Ishikawa (cell line): ENCODE results near the gene RPS6KA2.

Experiments
- CEBPB ChIP-seq: IDR thresholded peaks from 2 replicates; pipeline ENCODE4 v1.6.1; 2012
- CREB1 ChIP-seq: IDR thresholded peaks from 2 replicates; pipeline ENCODE4 v1.6.1; 2012; ENCODE audit warnings: low read depth
- EGR1 ChIP-seq: IDR thresholded peaks from 2 replicates; pipeline ENCODE4 v1.6.1; 2012
- EP300 ChIP-seq: IDR thresholded peaks from 2 replicates; pipeline ENCODE4 v1.6.1; 2012; ENCODE audit warnings: borderline replicate concordance
- FOXM1 ChIP-seq: IDR thresholded peaks from 2 replicates; pipeline ENCODE4 v1.6.1; 2012; ENCODE audit warnings: low read depth, borderline replicate concordance
- MAX ChIP-seq: IDR thresholded peaks from 2 replicates; pipeline ENCODE4 v1.6.1; 2012
- NFIC ChIP-seq: IDR thresholded peaks from 2 replicates; pipeline ENCODE4 v1.6.1; 2012
- RAD21 ChIP-seq: IDR thresholded peaks from 2 replicates; pipeline ENCODE4 v1.6.1; 2012; ENCODE audit warnings: low read depth
- REST ChIP-seq: IDR thresholded peaks from 2 replicates; pipeline ENCODE4 v1.6.1; 2012; ENCODE audit warnings: low read depth, mild to moderate bottlenecking
- TAF1 ChIP-seq: IDR thresholded peaks from 2 replicates; pipeline ENCODE4 v1.6.1; 2012; ENCODE audit warnings: low read depth, mild to moderate bottlenecking
- TCF12 ChIP-seq: IDR thresholded peaks from 2 replicates; pipeline ENCODE4 v1.6.1; 2012; ENCODE audit warnings: low read depth
- TEAD4 ChIP-seq: IDR thresholded peaks from 2 replicates; pipeline ENCODE4 v1.6.1; 2012
- YY1 ChIP-seq: IDR thresholded peaks from 2 replicates; pipeline ENCODE4 v1.6.1; 2012; ENCODE audit warnings: low read depth
- ZBTB7A ChIP-seq: IDR thresholded peaks from 2 replicates; pipeline ENCODE4 v1.6.1; 2012; ENCODE audit warnings: low read depth
- TF ChIP-seq, protein P1 (sequence below): IDR thresholded peaks from 2 replicates; pipeline ENCODE4 v1.6.1; 2012

The RPS6KA2 gene

GRCh38 chr6:166592821-166593220 lies 34.2 kb downstream of the RPS6KA2 start:
- no peak for TF ChIP-seq YY1
- TF ChIP-seq FOXM1 = no peak
- TF ChIP-seq TEAD4 = no peak
- no peak for TF ChIP-seq REST

- TF ChIP-seq EGR1 = no peak
- TF ChIP-seq TCF12 = no peak
- no peak for TF ChIP-seq CEBPB
- TF ChIP-seq YY1 = no peak
- TF ChIP-seq EP300 = no peak
- TF ChIP-seq, protein P1, sequence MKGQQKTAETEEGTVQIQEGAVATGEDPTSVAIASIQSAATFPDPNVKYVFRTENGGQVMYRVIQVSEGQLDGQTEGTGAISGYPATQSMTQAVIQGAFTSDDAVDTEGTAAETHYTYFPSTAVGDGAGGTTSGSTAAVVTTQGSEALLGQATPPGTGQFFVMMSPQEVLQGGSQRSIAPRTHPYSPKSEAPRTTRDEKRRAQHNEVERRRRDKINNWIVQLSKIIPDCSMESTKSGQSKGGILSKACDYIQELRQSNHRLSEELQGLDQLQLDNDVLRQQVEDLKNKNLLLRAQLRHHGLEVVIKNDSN = no peak
- TF ChIP-seq TEAD4 = no peak
- no peak for TF ChIP-seq REST
- TF ChIP-seq CREB1 = no peak
- TF ChIP-seq NFIC = no peak
- TF ChIP-seq FOXM1 = no peak
- no peak for TF ChIP-seq ZBTB7A
- no peak for TF ChIP-seq TAF1
- no peak for TF ChIP-seq RAD21
- no peak for TF ChIP-seq MAX
Measured at GRCh38 chr6:166591961-166592520, 35.0 kb downstream of the RPS6KA2 start.

DNA sequence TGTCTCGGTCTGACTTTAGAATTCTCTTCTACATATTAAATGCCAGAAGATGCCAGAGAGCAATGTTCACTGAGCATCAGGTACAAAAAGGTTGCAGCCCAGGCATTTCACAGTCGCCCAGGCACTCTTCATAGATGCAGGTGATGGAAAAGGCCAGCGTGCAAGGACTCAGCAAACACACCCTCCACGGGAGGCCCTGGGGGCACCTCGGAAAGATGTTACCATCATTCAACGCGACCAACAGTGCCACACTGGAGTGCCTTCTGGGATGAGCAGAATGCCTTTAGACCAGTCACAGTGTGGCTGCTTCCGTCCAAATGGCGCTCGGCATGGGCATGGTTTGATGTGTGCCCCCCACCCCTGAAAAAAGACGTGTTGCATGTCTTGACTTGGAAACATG lies 36.0 kb downstream of the RPS6KA2 start:
- TF ChIP-seq TCF12 (no peak), TAF1 (no peak), RAD21 (no peak), ZBTB7A (no peak), MAX (no peak), FOXM1 (no peak), TEAD4 (no peak), YY1 (no peak), CREB1 (no peak), EP300 (no peak)
- TF ChIP-seq, protein P1 = no peak

DNA sequence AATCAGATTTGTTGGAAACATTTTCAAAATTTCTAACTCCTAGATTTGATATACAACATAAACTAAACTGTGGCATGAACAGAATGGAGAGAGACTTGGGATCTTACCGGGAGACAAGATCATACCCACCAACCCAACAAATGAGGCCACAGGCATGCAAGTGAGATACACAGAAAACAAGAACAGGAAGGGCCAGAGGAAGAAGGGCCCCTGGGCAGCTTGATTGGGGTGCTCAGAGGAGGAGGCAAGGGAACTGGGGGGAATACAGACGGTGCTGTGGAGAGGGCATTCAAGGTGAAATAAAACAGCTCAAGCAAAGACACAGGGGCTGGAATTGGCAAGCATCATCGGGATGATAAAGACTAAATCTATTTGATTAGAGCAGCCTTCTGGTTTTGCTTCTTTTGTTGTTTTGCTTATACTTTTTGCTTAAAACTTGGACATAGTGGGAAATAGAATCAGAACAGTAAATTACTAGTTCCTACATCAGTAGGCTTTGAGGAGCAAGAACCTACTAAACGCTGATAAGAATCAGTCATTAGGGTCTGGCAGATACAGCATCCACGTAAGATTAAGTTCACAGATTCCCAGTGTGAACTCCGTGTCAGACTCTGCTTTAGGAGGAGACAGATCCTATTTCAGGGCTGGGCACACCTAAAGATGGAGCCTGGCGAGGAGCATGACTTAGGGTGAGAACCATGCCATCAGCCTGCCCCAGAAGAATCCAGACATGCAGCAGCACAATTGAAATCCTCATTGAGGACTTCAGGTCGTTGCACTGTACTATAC lies 37.1 kb downstream of the RPS6KA2 start:
- TF ChIP-seq NFIC = no peak
- TF ChIP-seq EGR1 = no peak
- TF ChIP-seq EP300 = no peak
- TF ChIP-seq ZBTB7A = no peak
- TF ChIP-seq, protein P1 = no peak

GRCh38 chr6:166589337-166589731 lies 37.7 kb downstream of the RPS6KA2 start:
- TF ChIP-seq NFIC (no peak), CREB1 (no peak), YY1 (no peak), EP300 (no peak), CEBPB (no peak), REST (no peak), FOXM1 (no peak), ZBTB7A (no peak), MAX (no peak)
- TF ChIP-seq, protein P1 = no peak
